LoVo (cell line): ENCODE measurements around the gene JUN.
"Not testable (repeated sequence)": the region's sequence is repeated elsewhere in the genome, so short reads cannot be mapped to it uniquely, and the experiment has no call there.

Experiments
- DNase-seq: peaks from one replicate; pipeline ENCODE4 v3.0.0-alpha.2; 2016; ENCODE audit warnings: low spot score

Gene JUN

DNA sequence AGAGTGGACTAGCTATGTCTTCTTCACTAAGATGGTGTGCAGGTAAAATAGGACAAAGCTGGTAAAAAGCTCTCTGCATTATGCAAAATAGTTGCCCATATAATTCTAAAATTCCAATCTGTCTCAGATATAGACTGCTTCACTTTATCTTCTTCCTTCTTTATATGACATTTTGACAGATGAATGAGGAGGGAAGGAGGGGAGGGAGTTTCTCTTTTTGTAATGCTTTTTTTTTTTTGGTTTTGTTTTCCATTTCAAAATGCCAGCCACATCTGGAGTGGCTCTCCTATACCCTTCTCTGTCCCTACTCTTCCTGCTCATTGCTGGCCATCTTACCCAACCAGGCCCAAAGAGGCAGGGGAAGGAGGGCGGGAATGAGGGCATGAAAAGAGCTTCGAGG, 24.2 kb upstream of the JUN start:
- DNase-seq = no peak

DNA sequence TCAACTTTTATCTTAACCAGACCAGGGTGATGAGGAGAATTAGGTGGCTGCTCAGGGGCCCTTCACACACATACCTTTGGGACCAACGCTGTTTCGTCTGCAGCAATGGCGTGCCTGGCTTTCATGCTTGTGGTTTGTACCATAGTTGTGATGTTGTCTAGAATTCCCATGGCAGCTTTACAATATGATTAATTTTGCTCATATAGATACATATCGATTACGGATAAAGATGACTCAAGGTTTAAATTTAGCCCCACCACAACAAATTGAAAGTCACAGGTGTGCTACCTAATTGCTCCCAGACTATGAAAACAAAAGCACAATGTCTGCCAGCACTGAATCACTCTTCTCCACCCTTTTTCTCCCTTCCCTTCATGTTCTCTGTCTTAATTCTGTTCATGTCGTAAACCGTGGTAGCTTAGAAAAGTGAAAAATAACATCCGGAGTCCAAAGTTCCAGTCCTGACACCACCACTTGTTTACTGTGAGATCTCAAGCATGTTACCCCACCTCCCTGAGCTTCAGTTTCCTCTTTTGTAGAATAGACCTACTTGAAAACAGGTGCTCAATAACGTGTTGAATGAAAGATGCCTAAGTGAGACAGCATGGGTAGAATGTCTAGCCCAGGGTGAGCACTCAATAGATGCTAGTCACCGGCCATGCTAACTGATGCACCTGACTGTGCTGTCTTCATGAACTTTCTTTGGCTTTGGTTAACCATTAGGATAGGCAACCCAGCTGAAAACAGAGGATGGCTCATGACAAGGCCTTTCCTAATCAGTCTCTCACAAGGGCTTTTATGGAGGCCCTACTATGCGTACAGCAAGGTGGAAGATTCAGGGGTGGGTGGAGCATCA, 22.1 kb upstream of the JUN start:
- DNase-seq = peak; percentile 69

DNA sequence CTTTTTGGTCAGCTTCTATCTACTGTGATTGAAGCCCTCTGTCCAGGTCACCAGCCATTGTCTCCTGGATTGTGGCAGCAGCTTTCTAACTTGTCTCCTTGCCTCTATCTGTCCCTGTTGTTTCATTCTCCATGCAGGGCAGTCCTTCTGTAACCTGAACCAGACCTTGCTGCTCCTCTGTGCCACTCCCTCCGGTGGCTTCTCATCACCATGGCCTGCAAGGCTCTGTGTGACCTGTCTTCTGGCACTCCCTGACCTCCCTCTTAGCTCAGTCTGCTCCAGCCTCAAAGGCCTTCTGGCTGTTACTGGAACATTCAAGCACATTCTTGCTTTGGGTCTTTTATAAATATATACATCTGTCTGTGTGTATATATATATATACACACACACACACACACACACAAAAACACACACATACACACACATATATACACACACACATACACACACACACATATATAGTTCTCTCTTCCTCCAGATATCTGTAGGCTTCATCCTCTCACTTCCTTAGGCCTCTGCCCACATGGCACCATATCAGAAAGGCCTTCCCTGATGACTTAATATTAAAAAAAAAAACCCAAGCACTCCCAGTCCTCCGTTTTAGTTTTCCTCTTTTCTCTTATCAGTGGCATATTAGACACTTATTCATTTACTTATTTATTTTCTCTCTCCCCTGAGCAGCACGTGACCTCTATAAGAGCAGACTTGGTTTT, 21.2 kb upstream of the JUN start:
- DNase-seq = peak; percentile 51

DNA sequence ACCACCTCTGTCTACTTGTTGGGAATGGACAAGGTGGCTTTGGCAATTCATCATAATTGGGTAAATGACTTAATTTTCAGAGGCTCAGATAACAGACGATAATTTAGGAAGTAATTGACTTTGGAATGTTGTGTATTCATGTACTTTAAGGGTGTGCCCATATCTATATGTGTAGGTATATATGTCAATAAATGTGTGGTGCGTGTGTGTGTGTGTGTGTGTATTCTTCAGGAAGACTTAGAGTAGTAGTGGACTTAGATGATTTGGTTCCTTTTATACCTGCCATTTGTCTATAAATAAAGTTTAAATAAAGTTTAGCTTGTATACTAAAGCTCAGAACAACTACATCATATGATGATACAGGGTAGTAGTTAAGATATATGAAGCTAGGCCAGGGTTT, 20.0 kb upstream of the JUN start:
- DNase-seq = no peak

DNA sequence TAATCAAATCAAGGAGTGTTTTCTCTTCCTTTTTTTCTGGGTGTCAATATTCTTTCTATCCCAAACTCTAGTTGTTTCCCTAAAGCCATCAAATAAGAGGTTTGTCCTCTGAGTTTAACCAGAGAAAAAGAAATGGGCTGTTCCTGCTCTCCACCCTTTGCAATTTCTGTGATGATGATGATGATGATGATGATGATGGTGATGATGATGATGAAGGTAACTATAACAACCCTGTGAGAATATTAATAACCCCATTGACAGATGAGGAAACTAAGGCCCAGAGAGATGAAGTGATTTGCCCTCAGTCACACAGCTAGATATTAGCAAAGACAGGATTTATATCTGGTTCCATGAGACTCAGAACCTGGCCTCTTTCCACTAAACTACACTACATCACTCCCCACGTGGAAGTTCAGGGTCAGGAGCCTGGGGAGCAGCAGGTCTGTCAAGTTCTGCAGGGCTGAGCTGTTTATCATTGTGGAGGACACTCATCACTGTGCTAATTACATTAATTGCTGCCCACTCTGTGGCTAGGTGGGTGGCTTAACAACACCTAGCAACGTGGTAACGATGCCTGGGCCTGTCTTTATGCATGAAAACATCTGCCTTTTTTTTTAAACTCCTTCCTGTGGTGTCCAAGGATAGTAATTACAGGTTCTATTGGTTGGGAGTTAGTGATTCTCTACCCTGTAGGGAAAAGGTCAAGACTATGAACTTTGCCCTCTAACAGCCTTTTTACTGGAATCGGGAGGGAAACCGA, 19.0 kb upstream of the JUN start:
- DNase-seq = peak; percentile 26

DNA sequence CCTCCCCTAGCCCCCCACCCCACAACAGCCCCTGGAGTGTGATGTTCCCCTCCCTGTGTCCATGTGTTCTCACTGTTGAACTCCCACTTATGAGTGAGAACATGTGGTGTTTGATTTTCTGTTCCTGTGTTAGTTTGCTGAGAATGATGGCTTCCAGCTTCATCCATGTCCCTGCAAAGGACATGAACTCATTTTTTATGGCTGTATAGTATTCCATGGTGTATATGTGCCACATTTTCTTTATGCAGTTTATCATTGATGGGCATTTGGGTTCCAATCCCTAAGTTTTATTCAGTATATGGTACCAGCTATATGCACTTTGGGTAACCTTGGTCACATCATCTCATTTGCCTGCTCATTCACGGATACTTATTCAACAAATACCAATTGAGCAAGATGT, 17.4 kb upstream of the JUN start:
- not testable (repeated sequence) for DNase-seq

DNA sequence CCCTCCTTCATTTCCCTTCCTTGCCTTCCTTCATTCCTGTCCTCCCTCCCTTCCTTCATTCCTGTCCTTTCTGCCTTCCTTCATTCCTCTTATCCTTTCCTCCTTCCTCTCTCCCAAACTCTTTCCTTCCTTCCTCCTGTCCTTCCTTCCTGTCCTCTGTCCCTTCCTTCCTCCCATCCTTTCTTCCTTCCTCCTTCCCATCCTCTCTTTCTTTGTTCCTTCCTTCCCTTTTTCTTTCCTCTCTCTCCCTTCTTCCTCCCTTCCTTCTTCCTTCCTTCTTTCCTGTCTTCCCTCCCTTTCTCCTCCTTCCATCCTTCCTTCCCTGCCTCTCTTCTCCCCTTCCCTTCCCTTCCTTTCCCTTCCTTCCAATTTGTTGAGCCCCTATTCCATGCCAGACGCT, 15.8 kb upstream of the JUN start:
- no peak for DNase-seq

DNA sequence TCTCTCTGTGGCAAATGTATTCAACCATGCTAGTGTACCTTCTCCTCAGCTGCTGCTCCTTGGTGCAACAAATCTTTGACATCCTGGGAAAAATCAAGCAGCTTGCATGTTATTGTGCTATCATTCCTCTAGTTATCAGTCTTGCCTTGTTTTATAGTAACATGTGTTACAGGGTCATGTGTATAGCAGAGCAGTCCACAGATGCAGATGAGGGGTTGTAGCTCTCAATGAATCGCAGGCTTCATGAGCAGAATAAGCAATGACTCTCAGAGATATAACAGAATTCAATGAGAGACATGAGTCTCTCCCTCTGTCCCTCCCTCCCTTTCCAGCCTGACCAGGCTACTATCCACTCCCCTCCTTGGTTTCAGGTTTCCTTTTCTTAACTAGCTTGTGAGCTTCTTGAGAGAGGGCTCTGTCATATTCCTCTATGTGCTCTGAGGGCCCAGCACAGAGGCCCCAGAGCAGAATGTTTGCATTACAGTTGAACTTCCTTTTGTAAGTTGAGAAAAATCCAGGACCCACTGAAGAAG, 15.1 kb upstream of the JUN start:
- DNase-seq = no peak

DNA sequence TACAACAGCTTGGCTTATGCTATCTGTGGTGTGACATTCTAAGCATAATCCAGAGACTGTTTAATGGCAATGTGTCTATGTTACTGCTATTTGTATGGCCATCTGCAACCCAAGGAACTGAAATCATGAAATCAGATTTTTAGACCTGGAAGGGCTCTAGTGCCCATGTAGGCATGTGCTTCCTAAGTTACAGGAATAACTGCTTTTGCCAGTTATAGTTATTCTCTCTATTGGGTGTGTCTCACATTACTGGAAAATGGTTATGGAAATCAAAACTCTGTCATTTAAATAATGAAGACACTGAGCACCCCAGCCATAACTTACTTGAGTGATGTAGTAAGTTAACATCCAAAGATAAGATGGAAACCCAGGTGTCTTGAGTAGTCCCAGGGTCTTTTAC, 12.6 kb upstream of the JUN start:
- no peak for DNase-seq

DNA sequence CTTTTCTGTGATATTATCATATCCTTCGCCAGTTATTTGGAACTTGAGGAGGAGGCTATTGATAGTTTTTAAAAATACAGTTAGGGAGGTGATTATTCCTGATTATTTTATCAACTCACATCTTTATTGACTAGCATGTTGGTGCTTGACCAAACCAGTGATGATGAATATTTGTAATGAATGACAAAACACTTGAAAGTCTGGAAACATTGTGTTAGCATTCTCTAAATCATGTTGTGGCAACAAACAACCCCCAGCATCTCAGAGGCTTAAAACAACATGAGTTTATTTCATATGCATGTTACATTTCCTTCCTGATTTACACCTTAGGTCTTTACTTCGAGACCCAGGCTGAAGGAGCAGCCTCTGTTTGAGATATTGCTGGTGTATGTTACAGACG, 10.7 kb upstream of the JUN start:
- DNase-seq = no peak

DNA sequence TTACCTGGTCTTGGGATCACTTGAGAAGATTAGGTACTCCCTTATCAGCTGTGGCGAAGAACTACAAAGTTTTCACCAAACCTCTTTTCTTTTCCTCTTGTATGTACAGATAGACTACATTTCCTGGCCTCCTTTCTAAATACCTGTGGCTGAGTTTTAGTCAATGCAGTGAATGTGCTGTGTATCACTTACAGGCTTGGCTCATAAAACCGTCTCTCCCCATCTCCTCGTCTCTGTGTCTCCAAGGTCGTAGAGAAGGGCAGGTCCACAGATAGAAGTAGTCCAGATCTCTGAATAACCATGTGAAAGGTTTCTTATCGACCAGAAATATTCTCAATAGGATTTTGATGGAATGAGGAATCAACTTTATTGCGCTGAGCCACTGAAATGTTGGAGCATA, 9.0 kb upstream of the JUN start:
- no peak for DNase-seq

DNA sequence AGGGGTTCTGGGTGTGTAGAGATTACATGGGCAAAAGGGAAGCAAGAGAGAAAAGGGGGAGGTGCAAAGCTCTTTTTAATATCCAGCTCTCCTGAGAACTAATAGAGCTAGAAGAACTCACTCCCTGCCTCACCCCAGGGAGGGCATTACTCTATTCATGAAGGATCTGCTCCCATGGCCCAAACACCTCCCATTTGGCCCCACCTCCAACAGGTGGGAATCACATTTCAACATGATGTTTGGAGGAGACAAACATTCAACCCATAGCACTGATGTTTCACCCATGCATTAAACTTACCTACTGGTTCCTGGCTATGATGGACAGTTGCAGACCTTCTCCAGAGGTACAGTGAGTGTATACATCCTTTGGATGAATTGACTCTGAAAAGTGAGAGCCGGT, 7.3 kb upstream of the JUN start:
- DNase-seq = no peak

DNA sequence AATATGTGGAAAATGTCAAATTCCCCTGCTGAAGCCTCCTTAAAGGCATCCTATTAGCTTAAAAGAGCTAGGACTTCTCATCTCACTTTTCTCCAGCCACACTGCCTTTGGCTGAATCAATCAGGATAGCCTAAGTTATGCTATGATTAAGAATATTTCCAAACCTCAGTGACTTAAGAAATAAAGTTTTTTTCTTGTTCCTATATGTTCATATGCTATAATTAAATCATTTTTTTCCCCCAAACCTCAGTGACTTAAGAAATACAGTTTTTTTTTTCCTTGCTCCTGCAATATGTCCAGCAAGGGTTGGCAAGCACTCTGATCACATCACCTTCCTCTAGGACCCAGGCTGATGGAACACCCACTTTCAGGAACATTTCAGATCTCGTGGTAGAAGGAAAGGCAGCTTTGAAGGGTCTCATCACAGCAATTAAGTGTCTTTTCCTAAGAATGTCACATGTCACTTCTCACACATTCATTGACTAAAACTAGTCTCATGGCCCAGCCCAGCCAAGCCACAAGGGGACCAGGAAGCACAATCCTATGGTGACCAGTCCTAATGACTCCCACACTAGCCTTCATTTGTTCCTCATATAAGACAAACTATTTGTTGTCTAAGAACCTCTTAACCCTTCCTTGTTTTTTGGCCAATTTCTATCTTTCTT, 6.3 kb upstream of the JUN start:
- no peak for DNase-seq

DNA sequence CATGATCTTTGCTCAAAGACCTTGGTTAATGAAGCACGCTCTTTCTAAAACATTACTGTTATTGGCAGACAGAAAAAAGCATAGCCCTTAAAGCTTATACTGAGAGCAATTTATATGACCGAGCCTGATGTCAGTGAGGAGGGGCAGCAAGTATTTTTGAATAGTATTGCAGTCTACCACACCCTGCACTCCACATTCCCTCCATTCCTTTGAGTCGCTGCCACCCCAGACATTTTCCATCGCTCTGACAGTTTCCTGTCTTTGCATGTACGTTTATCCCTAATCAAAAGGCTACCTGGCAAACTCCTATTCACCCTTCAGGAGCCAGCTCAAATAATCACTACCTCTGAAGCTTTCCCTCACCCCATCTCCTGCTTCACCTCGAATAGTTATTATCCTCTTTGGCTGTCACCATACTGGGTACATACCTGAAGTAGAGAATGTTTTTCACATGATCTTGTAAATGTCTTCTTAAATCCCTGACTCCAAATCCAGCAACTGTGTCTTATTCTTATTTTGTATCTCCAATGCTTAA, 5.5 kb upstream of the JUN start:
- DNase-seq = peak; percentile 30

DNA sequence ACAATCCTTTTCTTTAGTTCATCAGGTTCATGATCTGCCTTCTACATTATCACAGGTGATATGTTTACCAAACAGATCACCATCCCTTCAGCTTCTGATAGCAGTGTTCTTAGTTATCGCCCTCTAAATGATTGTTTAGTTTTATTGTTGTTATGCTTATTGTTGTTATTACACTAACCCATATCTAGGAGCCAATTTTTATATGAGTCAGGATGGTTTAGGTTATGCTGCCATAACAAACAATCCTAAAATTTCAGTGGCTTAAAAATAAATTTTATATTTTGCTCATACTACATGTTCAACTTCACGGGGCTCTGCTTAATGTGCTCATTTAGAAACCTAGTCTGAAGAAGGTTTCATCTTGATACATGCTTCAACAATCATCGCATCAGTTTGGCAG, 4.4 kb upstream of the JUN start:
- no peak for DNase-seq

DNA sequence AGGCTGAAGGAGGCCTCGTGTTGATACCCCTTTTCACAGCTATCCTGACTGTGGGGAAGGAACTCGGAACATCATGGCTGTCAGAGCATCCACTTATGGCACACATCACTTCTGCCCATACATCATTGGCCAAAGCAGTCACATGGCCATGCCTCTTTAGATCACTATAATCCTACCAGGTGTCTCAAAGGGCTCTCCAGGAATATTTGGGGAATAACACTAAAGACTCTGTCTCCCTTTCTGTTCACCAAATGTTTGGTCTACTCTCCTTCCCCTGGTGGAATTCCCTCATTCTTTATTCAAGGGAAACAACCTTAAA, 3.0 kb upstream of the JUN start:
- DNase-seq = no peak

DNA sequence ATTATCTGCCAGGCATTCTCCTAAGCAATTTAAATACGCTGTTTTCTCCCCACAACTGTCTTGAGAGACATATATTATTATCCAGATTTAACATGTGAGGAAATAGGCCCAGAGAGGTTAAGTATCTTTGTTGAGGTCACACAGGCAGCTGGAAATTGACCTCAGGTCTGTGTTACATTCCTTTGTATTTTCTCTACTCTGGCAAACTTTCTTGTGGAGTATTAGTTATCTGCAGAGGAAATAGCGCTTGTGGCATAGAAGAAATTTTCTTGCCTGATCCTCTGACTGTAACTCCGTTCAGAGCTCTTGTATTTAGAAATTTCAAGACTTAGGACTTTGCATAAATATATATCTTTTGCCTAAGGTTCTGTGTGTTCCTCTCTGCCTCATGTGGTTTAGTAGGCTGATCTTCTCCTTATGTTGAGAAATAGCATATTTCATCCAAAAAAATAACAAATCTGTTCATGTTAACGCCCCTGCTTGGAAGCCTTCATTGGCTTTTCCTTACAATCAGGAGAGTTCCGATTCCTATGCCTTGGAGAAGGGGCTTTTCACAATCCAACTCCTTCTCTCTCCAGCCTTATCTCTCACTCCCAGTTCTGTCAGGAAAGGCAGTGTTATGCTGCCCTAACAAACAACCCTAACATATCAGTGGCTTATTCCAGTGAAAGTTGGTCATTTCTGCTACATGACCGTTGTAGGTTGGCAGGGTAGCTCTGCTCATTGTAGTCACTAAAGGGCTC, 2.5 kb upstream of the JUN start:
- no peak for DNase-seq

DNA sequence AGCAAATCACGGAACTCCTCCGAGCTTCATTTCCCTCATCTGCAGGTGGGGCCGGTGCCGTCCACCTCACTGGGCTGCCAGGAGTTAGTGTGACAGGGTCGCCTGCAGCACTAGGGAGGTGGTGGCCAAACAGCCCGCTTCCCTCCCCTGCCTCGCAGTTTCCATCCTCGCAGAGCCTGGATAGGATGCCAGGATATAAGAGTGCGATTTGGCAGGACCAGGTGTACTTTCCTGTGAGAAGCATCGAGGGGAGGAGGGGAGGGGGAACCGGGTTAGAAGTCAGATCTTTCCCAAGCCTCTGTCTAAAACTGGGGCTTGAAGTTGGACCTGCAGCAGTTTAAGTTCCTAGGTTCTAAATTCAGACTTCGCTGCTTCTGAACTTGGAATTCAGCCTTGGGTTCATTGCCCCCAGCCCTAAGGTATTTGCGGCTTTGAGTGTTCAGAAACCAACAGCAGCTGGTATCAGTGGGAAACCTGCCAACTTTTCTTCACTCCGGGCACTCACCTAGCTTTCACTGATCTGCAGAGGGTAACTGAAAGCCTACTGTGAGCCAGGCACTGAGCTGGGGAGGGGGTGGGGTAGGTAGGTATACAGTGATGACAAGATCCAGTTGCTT, 1.7 kb upstream of the JUN start:
- DNase-seq = peak; percentile 20

DNA sequence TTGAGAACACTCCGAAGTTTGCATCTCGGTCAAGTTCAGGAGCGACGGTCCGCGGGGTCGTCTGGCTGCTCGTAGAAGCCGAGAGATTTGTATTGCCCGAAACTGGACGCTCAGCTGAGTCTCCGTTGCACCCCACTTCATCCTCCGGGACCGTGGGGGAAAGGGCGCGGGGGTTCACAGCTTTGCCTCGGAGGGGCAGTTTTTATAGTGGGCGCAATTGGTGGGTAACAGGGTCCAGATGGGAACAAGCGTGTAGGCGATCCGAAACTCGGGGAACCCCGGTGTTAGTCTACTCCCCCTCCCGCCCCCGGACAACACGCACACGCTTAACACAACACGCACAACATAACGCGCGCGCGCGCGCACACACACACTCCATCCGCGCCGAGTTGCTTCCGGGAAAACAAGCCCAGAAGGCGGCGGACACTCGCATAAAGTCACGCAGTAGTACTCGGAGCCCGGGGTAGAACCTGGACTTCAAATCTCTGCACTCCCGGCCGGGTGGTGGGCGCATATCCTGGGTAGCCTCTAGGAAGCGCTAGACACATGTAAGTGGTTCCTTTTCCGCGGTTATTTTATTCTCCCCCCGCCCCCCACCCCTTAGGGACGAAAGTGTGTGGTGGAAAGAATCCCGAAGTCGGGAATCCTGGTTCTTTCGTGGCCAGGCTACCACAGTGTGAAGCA, 1.1 kb upstream of the JUN start:
- peak; percentile 77 for DNase-seq
